Activated T-cell treated with anti-CD3 and anti-CD28 coated beads for 48 hours (primary cell): ENCODE measurements around the gene TBC1D5.
"Not testable (repeated sequence)": the region's sequence is repeated elsewhere in the genome, so short reads cannot be mapped to it uniquely, and the experiment has no call there.

Experiments used
- DNase-seq: peaks from one replicate; pipeline ENCODE4 v3.0.0-alpha.2; 2020; ENCODE audit warnings: low read depth

Gene TBC1D5

DNA sequence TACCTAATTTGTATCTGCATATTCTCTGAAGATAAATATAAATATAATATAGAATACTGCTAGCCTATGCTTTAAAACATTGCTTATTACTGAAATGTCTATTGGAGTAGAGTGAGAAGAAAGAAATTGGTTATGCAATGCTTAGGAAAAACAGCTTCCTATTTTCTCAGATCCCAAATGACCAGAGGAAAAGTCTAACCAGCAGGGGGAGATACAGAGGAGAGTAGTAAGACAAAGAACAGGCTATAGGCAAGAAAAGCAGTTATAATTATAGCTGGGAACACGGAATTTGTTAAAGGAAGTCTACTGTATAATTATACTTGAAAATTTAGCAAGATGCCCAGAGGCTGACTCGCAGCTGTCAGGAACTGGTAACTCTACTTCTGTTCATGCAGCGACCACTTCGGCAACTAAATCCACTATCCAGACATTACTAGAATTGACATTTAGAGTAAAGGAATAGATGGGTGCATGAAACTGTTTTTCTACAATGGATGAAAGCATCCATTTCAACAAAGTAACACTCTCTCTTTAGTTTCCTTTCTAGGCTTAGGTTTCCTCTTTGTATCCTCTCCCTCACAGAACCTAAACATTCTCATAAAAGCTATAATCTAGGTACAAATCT, 97.2 kb downstream of the TBC1D5 start:
- no peak for DNase-seq

DNA sequence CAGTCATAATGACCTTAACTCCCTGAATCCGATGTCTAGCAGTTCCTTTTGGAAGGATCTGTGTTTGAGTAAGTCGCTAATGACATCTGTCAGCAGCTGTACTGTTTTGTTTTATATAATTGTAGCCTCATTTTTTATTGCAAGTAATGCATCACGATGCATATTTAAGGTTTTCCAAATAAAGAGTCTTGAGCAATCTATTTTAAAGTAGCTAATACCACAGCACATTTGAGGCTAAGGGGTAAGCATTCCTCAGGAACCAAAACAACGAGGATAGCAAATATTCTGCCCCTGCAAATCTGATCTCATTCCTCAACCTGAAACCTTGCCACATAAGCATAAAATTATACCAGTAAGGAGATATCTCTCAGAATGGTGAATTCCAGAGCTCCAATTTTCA, 98.7 kb downstream of the TBC1D5 start:
- DNase-seq, result no peak

DNA sequence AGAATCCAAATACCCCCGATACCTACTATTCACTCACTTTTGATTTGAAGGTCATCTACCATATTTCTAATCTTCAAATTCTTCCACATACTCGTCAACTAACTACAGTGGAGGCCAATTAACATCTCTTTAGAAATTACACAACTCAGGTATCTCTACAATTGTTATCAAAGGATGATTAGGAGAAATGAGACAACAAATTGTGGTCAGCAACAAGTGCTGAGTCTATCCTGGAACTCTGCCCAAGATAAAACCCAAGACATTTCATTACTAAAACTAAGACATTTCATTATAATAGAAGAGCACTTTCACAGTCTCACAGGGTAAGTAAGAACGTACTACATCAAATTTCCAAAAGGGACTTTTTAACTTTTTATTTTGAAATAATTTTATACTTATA, 100.0 kb downstream of the TBC1D5 start:
- no peak for DNase-seq

DNA sequence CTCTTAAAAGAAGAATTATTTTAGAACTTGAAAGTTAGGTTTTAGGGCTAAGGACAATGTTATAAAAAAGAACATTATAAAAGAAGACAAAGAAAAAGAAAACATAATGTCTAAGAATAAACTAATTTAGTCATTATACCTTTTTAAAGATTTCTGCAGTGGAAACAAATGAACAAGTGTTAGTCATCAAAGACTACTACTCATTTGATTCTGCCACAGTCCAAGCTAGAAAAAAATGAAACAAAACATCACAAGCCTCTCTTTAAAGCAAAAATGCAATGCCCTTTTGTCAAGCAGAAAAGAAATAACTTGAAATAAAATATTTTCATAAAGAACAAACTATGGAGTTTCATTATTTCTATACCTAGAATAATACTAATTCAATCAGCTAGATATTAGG, 102.0 kb downstream of the TBC1D5 start:
- no peak for DNase-seq

DNA sequence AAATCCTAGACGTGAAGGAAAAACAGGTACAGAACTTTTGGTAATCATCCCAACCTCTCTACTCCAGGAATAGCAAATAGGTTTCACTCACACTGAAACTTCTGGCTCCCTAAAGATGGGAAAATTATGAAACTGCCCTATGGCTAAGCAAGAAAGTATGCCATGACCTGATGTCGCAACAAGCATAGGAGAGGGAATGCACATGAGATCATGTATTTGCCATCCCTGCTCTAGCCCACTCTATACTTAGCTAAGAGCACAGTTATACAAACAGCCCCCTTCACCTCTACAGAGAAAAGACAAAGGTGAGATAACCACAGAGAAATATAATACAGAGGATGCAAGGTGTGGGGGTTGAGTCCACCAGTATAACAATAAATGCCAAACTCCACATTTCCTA, 102.7 kb downstream of the TBC1D5 start:
- DNase-seq, result no peak

DNA sequence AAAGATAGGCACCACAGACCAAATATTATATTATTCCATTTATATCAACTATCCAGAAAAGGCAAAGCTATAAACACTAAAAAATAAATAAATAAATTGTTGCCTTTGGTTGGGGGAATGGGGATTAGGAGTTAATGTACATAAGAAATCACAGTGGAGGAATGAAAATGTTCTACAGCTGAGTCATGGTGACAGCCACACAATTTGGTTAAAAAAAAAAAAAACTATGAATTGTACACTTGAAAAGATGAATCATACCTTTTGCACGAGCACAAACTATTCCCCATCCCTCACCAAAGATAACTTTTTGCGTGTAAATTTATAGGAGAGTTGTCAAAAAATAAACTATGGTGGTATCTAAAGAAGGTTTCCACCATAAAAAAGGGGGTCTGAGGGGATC, 103.2 kb downstream of the TBC1D5 start:
- DNase-seq, result no peak

DNA sequence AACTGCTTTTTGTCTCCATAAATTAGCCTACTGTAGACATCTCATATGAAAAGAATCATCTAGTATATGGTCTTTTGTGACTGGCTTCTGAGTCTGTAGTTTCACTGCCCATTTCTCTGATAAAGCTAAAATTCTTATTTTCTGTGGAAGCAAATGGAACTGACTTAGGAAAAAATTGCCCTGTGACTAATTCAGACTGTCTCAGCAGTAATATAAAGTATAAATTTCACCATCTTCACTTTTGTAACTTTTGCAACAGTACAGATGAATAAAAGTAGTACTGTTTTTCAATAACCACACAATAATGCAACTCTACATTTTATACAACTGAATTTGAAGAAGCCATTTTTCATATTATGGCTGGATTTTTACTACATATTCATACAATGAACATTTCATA, 104.1 kb downstream of the TBC1D5 start:
- DNase-seq, result no peak

DNA sequence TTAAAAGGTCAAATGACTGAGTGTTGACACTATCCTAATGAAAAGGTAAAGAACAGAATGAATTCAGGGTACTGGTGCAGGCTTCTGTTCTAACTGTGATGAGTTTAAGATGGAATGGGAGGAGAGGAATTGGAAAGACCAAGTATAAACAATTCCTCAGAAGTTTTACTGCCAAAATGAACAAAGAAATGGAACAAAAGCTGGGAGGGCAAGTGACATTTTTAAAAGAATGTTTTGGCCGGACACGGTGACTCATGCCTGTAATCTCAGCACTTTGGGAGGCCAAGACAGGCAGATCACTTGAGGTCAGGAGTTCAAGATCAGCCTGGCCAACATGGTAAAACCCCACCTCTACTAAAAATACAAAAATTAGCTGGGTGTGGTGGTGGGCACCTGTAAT, 106.8 kb downstream of the TBC1D5 start:
- DNase-seq, result not testable (repeated sequence)

DNA sequence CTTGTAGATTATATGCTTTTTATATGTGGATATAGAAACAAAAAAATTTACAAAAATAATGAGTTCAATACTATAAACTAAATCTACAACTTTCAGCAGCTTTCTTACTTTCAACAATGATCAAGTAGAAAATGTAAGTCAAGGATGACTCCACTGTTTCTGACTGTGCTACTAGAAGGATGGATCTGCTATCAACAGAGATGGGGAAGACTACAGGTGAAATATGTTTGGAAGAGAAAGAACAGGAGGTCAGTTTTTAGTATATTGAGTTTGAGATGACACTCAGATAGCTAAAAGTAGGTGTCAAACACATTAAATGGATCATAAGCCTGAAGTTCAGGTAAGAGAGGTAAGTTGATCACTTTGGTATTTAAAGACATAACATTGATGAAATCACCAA, 107.5 kb downstream of the TBC1D5 start:
- DNase-seq, result no peak

DNA sequence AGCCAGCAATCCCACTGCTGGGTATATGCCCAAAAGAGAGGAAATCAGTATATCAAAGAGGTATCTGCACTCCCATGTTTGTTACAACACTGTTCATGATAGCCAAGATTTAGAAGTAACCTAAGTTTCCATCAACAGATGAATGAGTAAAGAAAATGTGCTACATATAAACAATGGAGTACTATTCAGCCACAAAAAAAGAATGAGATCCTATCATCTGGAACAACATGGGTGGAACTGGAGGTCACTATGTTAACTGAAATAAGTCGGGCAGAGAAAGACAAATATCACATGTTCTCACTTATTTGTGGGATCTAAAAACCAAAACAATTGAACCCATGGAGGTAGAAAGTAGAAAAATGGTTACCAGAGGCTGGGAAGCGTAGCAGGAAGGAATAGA, 108.2 kb downstream of the TBC1D5 start:
- no peak for DNase-seq

DNA sequence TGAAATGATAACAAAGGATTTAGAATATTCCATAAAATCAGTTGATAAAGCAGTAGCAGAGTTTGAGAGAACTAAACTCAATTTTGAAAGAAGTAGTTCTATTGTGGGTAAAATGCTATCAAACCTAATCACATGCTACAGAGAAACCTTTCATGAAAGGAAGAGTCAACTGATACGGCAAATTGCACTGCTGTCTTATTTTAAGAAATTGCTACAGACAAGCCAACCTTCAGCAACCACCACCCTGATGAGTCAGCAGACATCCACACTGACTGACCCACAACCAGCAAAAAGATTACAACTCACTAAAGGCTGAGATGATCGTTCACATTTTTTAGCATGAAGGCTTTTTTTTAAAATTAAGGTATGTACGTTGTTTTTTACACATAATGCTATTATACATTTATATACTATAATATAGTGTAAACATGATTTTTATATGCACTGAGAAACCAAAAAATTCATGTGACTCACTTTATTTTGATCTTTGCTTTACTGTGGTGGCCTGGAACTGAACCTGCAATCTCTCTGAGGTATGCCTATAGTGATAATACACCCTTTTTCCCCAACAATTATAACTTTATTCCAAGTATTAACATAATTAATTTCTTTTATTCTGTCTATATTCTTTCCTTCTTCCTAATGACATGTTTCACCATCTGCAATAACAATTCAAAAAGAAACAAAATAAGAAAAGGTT, 109.9 kb downstream of the TBC1D5 start:
- no peak for DNase-seq

DNA sequence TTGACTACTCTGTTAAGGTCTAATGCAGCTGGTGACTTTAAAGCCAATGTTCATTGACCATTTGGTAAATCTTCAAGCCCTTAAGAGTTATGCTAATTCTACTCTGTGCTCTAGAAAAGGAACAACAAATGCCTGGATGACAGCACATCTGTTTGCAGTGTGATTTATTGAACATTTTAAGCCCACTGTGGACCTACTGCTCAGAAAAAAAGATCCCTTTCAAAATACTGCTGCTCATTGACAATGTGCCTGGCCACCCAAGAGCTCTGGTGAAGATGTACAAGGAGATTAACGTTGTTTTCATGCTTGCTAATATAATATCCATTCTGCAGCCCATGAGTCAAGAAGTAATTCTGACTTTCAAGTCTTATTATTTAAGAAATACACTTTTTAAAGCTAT, 110.8 kb downstream of the TBC1D5 start:
- no peak for DNase-seq

DNA sequence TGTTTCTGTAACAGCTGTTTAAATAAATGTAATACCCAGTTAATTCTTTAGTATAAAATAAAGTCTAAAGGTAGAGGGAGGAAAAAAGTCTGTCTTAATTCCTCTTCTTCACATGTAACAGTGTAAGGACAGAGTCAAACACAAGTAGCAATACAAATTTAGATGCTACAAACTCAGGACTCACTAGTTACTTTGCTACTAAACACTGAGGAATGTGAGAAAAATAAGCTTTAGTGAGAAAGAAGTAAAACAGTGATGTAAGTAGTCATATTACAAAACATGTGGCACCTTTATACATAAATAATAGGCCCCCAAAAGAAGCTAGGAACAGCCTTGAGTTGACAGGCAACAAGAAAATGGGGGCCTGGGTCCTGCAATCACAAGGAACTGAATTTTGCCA, 113.0 kb downstream of the TBC1D5 start:
- no peak for DNase-seq

DNA sequence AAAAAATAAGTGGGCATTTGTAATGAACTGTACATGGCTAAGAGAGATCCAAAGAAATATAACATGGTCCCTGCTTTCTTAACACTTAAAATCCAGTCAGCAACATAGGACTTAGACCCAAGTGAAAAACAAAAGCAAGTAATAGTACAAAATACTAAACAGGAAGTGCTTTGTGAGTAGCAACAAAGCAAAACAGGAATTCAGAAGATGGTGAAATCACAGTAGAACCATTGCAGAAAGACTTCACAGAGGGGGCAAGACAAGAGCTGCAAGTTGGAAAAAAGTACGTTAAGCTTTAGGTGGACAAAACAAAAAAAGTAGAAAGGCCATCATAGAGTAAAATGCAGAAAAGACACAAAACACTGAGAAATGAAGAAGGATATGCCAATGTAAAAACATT, 116.0 kb downstream of the TBC1D5 start:
- DNase-seq, result no peak

DNA sequence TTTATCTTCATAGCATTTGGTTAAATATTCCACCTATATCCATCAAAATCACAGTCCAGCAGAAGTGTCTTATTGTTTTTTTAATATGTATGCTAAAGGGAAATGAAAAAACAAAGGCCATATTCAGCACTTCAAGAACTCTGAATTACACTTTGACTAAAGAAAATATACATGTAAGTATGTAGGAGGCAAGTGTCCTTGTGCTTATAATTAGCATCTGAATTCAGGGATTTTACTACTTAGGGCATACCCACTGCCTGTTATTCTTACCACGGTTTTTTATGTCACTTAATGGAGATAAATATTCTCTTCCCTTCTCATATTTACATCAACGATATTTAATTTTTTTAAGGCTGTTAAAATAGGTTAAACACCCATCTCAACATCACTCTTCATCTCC, 117.3 kb downstream of the TBC1D5 start:
- no peak for DNase-seq

DNA sequence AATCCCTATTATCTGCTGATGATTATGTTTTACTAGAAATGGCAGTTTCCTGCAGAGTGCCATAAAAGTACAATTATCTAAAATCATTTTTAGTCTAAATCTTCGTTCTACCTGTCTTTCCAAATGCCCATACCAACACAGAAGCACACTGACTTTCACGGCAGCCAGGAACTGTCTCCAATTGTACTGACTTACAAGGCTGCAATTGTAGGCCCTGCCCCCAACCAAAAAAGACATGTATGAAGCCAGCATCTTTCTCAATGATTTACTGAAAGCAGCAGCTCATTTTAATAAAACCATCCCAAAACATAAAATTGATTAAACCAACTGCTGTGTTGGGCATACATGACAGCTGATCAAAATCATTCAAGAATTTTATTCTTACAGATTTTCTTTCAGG, 119.0 kb downstream of the TBC1D5 start:
- no peak for DNase-seq

DNA sequence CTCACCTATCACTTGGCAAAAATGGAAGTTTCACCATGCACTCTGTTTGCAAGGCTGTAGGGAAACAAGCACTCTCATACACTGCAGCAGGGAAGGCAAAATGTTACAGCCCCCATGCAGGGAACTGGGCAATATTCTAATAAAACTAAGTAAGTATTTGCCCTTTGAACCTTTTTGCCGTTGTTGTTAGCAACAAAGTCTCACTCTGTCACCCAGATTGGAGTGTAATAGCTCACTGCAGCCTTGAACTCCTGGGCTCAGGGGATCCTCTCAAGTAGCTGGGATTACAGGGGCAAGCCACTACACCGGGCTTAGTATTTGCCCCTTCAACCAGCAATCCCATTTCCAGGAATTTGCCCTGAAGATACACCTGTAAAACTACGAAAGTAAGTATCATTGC, 122.5 kb downstream of the TBC1D5 start:
- DNase-seq, result no peak

DNA sequence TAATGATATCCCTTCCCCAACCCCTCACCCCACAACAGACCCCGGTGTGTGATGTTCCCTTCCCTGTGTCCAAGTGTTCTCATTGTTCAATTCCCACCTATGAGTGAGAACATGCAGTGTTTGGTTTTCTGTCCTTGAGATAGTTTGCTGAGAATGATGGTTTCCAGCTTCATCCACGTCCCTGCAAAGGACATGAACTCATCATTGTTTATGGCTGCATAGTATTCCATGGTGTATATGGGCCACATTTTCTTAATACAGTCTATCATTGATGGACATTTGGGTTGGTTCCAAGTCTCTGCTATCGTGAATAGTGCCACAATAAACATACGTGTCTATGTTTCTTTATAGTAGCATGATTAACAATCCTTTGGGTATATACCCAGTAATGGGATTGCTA, 129.4 kb downstream of the TBC1D5 start:
- not testable (repeated sequence) for DNase-seq

DNA sequence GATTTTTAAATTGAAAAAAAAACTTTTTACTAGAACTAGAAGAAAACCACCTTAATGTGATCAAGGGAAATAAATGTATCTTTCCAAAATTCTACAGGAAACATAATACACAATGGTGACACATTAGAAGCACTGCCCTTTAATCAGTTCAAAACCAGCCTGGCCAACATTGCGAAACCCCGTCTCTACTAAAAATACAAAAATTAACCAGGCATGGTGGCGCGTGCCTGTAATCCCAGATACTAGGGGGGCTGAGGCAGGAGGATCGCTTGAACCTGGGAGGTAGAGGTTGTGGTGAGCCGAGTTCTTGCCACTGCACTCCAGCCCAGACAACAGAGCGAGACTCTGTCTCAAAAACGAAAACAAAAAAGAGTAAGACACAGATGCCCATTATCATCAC, 134.5 kb downstream of the TBC1D5 start:
- DNase-seq, result no peak

DNA sequence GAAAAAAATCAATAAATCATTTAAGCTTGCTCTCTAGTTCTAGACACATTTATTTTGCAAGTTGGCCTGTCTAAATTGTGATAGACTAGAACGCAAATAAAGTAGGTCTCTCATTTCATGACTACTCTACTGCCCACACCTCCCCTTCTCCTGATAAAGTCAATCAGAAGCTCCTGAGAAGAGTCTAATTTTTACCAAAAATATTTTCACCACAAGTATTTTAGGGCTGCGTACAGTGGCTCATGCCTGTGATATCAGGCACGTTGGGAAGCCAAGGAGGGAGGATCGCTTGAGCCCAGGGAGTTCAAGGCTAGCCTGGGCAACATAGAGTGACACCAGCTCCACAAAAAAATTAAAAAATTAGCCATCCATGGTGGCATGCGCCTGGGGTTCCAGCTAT, 136.5 kb downstream of the TBC1D5 start:
- DNase-seq, result no peak

DNA sequence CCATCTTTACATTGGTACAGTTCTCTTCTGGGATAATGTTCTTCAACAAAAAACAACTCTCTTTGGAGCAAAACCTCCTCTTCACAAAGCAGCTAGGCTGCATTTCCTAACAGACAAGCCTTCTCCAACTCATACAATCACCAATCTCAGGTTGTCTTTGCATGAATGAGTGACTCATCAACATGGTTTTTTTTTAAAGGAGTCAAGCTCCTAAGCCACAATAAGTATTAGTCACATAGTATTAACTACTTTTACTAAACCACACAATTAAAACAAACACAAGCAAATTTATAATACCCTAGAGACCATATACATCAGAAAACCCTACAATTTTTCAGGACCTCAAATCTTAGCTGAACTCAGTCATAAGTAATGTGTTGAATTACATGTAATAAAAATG, 137.4 kb downstream of the TBC1D5 start:
- no peak for DNase-seq

DNA sequence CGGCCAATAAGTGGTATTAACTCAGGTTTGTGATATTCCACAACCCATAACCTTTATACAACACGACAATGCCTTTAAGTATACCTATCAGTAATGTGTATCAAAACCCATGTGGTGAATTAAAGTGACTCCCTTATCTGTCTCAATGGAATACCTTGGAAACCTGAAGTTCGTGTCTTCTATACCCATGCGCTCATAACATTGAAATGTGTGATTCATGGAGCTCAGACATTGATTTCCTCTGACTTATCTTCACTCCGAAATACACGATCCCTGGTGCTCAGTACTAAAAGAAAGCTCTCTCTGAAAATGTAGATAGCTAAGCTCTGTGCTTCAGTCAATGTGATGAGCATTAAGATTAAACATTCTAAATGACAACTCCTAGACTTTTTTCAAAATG, 140.3 kb downstream of the TBC1D5 start:
- DNase-seq, result no peak

DNA sequence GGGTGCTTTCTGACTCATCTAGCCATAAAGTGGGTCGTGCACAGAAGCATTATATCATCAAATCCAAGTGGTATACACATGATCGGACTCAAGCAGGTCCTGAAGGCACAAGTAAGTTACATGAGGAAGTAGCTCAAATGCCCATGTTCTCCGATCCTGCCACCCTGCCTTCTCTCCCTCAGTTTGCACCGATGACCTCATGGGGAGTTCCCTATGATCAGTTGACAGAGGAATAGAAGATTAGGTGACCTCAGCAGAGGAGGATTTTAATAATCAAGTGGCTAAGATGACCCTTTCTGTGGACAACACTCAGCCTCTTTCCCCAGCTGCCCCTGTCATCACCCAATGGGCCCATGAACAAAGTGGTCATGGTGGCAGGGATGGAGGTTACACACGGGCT, 149.5 kb downstream of the TBC1D5 start:
- no peak for DNase-seq

DNA sequence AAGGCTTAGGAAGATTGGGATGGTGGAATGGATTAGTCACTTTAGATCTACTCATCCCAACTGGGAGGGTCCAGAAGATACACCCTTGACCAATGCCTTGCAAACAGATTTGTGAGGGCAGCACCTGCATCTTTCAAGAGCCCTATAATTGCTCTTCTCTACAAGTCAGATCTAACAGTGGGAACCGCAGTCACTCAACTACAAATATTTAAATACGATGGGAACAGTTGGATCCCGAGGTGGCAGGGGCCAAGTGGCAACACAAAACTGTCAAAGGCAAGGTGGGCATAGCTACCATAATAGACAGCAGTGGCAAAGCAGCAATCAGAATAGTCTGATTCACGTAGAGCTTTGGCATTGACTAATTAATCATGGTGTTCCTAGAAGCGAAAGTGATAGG, 152.0 kb downstream of the TBC1D5 start:
- no peak for DNase-seq
